Activated CD4-positive, alpha-beta T cell treated with anti-CD3 and anti-CD28 coated beads, Interleukin-2, Interleukin-6, amounts not matched to agents 100 ng/mL and 50 ng/mL, durations not matched to agents 16 hours and 8 hours (primary cell): Measurements from ENCODE around the gene ZNF845.
"Not testable (repeated sequence)": the region's sequence is repeated elsewhere in the genome, so short reads cannot be mapped to it uniquely, and the experiment has no call there.

Experiments used
- DNase-seq: peaks from one replicate; pipeline ENCODE4 v3.0.0-alpha.2; 2020

ZNF845 gene

DNA sequence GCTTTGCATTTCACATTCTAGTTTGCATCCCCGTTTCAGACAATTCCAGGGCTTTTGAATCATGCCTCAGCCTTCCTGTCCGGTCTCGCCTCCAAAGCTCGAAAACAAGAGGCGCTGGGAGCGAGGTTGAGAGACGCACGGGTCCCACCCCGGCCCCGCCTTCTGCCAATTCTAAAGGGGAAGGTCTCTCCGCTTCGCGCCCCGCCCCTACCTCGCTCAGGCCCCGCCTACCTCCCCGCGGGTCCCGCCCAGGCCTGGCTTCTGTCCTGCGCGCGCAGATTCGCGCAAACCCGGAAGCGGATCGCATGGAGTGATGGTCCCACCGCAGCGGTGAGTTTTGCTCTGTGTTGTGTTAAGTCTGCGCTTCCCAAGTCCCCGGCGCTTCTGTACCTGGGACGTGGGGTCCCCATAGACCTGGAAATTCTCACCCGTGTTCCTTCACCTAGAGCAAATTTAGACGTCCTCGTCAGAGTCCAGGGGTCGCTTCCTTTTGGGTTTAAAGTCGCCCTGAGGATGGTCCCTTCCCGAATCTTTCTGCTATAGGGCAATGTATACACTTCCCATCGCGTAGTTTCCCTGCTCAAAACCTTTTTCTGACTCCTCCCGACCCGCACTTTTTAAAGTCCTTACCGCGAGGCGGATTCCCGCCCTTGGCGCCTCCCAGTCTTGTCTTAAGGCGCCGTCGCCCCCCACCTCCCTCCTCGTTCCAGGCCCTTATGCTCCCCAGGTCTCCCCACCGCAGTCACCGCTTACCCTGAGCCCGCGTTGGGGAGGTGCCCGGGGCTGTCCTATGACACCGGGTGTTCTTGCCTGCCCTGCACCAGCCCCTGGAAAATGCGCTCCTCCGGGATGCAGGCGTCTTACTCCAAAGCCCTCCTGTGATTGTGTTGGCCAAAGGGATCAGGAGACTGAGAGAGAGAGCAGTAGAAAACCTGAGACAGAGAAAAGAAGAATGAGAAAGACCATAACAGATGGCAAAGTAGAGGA is at the start of gene ZNF845:
Gene ZNF845 (plus strand): TSS at position 287 of the 987 bp plus-strand sequence. CDS start 7,559 bp downstream, outside the sequence.
- peak; percentile 94 for DNase-seq

GRCh38 chr19:53285087-53285486 is 48.5 kb upstream of the ZNF845 start:
- no peak for DNase-seq

DNA sequence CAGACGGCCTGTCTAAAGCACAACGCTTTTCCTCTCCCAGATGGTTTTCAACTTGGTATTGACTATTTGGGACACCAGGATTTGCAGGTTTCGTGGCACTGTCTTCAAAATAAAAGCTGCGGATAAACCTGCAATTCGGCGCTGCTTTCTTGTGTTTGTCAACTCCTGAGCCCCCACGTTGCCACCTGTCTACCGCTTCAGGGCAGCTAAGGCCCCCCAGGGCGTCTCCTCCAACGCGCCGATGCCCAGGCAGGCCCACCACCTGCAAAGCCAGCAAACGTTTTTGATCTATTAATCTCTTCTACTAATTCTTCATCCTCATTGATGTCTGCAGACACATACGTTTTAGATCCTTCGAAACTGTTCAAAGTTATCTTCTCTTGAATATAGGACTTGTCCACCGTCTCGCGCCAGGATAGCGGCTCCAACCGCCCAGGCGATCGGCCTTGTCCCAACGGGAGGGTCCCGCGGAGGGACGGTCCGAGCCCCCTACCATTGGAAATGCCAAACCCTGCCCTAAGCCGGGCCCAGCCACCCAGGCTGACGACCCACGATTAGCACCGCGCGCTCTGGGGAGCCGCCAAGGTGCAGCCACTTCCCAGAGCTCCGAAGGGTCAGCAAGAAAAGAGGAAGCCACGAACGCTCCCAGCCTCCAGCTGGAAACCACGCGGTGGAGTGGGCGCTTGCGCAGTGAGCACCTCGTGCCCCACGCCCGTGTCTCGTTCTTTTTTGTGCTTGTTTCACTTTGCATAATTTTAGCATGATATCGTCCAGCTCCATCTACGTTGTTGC is 42.6 kb upstream of the ZNF845 start:
- DNase-seq: no peak

DNA sequence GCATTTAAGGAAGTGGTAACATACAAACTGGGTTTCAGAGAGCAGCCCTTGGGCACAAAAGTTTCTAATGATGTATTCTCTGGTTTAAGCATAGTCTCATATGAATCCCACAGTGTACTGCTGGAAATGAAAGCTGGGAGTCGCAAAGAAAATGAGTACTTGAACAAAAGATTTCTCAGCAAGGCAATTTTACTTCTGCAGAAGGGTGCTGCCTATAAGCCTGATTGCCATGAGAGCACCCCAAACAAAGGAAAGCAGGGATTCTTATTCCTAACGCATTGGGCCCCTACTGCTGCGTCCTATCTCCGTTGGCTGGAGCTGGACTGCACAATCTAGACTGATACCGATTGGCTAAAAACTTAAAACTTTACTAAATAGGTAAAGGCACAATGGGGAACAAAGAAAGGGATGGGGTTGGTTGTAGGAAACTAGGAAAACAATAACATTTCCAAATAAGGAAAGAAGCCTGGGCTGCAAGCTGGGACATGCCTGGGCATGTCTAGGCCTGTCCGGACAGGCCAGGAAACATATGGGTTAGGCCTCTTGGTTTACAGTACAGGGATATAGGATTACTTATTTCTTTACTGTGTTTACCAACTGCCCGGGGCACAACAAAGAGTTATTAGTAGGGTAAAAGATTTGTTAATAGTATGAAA is 38.6 kb upstream of the ZNF845 start:
- no peak for DNase-seq

GRCh38 chr19:53301341-53301740 is 32.2 kb upstream of the ZNF845 start:
- not testable (repeated sequence) for DNase-seq

- no peak for DNase-seq
Observed at GRCh38 chr19:53308339-53308811, 25.2 kb upstream of the ZNF845 start.

GRCh38 chr19:53311044-53311443 is 22.5 kb upstream of the ZNF845 start:
- DNase-seq: no peak

DNA sequence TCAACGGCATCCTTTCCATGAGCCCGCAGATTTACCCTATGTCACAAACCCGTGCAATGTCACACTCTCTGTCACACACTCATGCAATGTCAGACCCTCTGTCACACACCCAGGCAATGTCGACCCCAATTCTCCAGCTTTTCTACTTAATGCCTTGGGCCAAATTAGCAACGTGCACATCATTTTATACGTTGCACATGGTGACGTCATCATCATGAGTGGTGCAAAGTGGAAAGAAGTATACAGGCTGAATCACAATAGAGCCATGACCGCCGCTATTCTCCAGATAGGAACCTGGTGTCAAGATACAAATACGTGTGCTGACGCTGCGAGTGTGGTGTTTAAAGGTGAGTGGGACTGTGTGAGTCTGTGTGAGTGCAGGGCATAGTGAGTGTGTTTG is 21.7 kb upstream of the ZNF845 start:
- DNase-seq: no peak

- DNase-seq: no peak
Observed at GRCh38 chr19:53328967-53329366, 4.6 kb upstream of the ZNF845 start.

GRCh38 chr19:53332484-53332883 is 1.1 kb upstream of the ZNF845 start:
- no peak for DNase-seq

- DNase-seq: peak; percentile 2
Observed at GRCh38 chr19:53333066-53333462, 485 bp upstream of the ZNF845 start.

GRCh38 chr19:53344403-53344802 is 10.9 kb downstream of the ZNF845 start:
- not testable (repeated sequence) for DNase-seq

- no peak for DNase-seq
Observed at GRCh38 chr19:53355739-53356138, 22.2 kb downstream of the ZNF845 start.

GRCh38 chr19:53357821-53358581 is 24.5 kb downstream of the ZNF845 start:
- DNase-seq: no peak

DNA sequence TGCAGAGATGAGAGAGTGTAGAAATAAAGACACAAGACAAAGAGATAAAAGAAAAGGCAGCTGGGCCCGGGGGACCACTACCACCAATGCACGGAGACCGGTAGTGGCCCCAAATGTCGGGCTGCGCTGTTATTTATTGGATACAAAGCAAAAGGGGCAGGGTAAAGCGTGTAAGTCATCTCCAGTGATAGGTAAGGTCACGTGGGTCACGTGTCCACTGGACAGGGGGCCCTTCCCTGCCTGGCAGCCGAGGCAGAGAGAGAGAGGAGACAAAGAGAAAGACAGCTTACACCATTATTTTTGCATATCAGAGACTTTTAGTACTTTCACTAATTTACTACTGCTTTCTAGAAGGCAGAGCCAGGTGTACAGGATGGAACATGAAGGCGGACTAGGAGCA is 26.5 kb downstream of the ZNF845 start:
- DNase-seq: not testable (repeated sequence)

DNA sequence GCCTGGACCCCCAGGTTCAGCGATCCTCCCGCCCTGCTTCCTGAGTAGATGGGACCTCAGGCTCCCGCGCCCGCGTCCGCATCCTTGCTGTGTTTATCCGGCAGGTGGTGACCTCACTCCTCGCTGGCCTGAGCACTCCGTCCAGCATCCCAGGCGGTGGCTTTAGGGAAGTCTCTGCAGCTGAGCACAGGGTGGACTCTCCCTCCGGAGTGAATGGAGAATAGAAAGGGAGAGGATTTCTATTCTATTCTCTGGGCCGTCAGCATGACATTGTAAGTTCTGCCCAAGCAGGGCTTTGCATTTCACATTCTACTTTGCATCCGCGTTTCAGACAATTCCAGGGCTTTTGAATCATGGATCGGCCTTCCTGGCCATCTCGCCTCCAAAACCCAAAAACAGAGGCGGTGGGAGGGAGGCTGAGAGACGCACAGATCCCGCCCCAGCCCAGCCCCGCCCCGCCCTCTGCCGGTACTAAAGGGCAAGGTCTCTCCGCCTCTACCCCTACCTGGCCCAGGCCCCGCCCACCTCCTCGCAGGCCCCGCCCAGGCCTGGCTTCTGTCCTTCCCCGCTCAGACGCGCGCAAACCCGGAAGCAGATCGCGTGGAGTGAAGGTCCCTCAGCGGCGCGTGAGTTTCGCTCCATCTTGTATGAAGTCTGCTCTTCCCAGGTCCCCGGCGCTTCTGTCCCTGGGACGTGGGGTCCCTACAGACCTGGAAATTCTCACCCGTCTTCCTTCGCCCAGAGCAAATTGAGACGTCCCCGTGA is 31.8 kb downstream of the ZNF845 start, which contains the start of gene ZNF525:
Gene ZNF525 (plus strand): TSS at position 572 of the 765 bp plus-strand sequence. CDS start 6,577 bp downstream, outside the sequence.
- DNase-seq: peak; percentile 88

DNA sequence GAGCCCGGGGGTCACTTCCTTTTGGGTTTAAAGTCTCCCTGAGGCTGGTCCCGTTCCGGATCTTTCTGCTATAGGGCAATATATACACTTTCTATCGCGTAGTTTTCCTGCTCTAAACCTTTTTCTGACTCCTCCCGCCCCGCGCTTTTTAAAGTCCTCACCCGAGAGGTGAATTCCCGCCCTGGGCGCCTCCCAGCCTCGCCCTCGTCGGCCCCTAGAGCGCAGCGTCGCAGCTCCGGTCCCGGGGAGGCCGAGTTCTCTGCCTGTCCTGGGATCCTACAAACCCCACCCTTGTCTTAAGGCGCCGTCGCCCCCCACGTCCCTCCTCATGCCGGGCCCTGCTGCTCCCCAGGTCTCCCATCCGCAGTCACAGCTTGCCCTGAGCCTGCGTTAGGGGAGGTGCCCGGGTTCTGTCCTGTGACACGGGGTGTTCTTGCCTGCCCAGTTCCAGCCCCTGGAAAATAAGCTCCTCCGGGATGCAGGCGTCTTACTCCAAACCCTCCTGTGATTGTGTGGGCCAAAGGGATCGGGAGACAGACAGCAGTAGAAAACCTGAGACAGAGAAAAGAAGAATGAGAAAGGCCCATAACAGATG is 32.4 kb downstream of the ZNF845 start:
- DNase-seq: peak; percentile 17

DNA sequence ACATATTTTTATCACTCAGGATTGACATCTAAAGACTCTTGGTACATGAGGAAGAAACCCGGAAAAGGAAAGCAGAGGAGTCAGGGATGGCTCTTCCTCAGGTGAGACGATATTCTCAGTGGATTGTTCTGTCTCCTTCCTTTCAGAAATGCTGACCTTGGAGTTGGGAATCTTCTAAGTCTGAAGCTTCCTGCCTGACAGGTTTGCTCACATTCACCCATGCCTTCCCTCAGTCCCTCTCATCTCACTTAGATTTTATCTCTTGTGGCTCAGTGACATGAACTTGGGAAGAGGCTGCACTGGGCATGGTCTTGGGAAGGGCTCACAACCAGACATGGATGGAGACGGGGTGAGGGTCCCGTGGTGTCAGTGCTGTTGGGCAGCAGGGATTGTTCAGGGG is 38.6 kb downstream of the ZNF845 start:
- DNase-seq: no peak

- no peak for DNase-seq
Observed at GRCh38 chr19:53374288-53374687, 40.7 kb downstream of the ZNF845 start.

- no peak for DNase-seq
Observed at GRCh38 chr19:53374743-53375142, 41.2 kb downstream of the ZNF845 start.

- DNase-seq: no peak
Observed at GRCh38 chr19:53381376-53381775, 47.8 kb downstream of the ZNF845 start.
